ENCODE measurements around the gene TAF11L2. TPM values are rescaled to one million over a fixed set of nuclear protein-coding genes. Genes with fewer than 3 reads are reported as not detected.
"Not testable (repeated sequence)": the region's sequence is repeated elsewhere in the genome, so short reads cannot be mapped to it uniquely, and the experiment has no call there.

The TAF11L2 gene
- total and polyA plus RNA-seq, 2 experiments from 2014 or later: not detected

DNA sequence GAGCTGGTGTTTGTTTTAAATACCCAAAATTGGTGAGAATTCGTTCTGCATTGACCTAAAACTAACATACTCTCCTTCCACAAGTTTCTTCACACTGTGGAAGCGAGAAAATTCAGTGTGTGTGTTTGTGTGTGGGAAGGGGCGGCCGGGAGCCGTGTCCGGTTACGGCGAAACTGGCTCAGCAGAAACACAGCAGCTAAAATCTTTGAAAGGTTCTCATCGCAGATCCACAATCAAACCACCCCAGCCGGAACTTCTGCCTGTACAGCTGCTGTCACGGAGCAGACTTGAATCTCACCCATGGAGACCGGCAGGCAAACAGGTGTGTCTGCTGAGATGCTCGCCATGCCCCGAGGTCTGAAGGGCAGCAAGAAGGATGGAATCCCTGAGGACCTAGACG, 26.9 kb downstream of the TAF11L2 start, which contains the start of gene TAF11L5:
TSS of gene TAF11L5 (plus strand) at position 301 of the 400 bp plus-strand sequence.
- not testable (repeated sequence) for H3K36me3 ChIP-seq (ENCODE audit: low read depth); H4K20me1 ChIP-seq (ENCODE audit: insufficient read depth)

GRCh38 chr5:17526504-17526903, 28.5 kb downstream of the TAF11L2 start:
- H3K4me2 ChIP-seq (ENCODE audit: unreplicated experiment); H3F3A ChIP-seq (ENCODE audit: insufficient read depth); H3K9me3 ChIP-seq (ENCODE audit: low read depth); H3K4me1 ChIP-seq (ENCODE audit: insufficient read depth); H3K36me3 ChIP-seq (ENCODE audit: low read depth); H3K9ac ChIP-seq; H2AFZ ChIP-seq; H3K27ac ChIP-seq; H4K20me1 ChIP-seq (ENCODE audit: insufficient read depth); H3K79me2 ChIP-seq (ENCODE audit: insufficient read depth); H3K27me3 ChIP-seq (replicated peaks; ENCODE audit: insufficient read depth); H3K4me3 ChIP-seq; H3K9me2 ChIP-seq (ENCODE audit: insufficient read depth); in situ Hi-C loops (cut with MboI); DNase-seq: not testable (repeated sequence)
- WGBS, 2 experiments (ENCODE audit: low coverage in 1 of 2, low lambda C conversion rate in 2 of 2, missing lambda C conversion rate in 2 of 2): 64 to 66% methylated on average over 13 of the region's 17 CpGs

More for the DNA sequence above, 26.9 kb downstream of the TAF11L2 start, which contains the start of gene TAF11L5:
- in situ Hi-C loops (cut with MboI); H3K4me1 ChIP-seq (ENCODE audit: insufficient read depth); H3K4me2 ChIP-seq (ENCODE audit: unreplicated experiment); H2AFZ ChIP-seq; H3K9me3 ChIP-seq (ENCODE audit: low read depth); H3K27me3 ChIP-seq (replicated peaks; ENCODE audit: insufficient read depth); DNase-seq; H3K79me2 ChIP-seq (ENCODE audit: insufficient read depth); H3K4me3 ChIP-seq; H3K9me2 ChIP-seq (ENCODE audit: insufficient read depth); H3F3A ChIP-seq (ENCODE audit: insufficient read depth); H3K9ac ChIP-seq; H3K27ac ChIP-seq: not testable (repeated sequence)
- whole genome bisulfite sequencing, 2 experiments (ENCODE audit: low coverage in 1 of 2, low lambda C conversion rate in 2 of 2, missing lambda C conversion rate in 2 of 2): no CpG with 5 or more reads among the region's 15 CpGs

- H3F3A ChIP-seq (ENCODE audit: insufficient read depth); H3K9me2 ChIP-seq (ENCODE audit: insufficient read depth); DNase-seq; H3K36me3 ChIP-seq (ENCODE audit: low read depth); H3K4me2 ChIP-seq (ENCODE audit: unreplicated experiment); H2AFZ ChIP-seq; in situ Hi-C loops (cut with MboI); H4K20me1 ChIP-seq (ENCODE audit: insufficient read depth); H3K79me2 ChIP-seq (ENCODE audit: insufficient read depth); H3K27ac ChIP-seq; H3K27me3 ChIP-seq (replicated peaks; ENCODE audit: insufficient read depth); H3K4me1 ChIP-seq (ENCODE audit: insufficient read depth); H3K9me3 ChIP-seq (ENCODE audit: low read depth); H3K9ac ChIP-seq; H3K4me3 ChIP-seq: not testable (repeated sequence)
- WGBS, 2 experiments (ENCODE audit: low coverage in 1 of 2, low lambda C conversion rate in 2 of 2, missing lambda C conversion rate in 2 of 2): no CpG with 5 or more reads among the region's 15 CpGs
These were observed 30.3 kb downstream of the TAF11L2 start, which contains the start of gene TAF11L6 for GRCh38 chr5:17528369-17528768. TSS of gene TAF11L6 (plus strand) at chr5:17528669.

Small RNA genes within 50 kb of the gene (small RNA-seq; reads per million reads assigned to genes)
- not detected for gene AC106774.3 (ENCODE audit: low read depth, low replicate concordance)

Other genes with a start within 250 kb of the TAF11L2 start
- gene TAF11L3, start 20.1 kb downstream of the TAF11L2 start, total RNA-seq (2014; rRNA removed; shearing (Covaris generic)): not detected in 2 replicates
- not detected in 2 replicates for gene TAF11L3, start 20.1 kb downstream of the TAF11L2 start, polyA plus RNA-seq (2016; fragmentation: Nextera tagmentation; extraction: Ambion mirVana)
- gene TAF11L4, start 23.6 kb downstream of the TAF11L2 start, total RNA-seq (2014; rRNA removed; shearing (Covaris generic)): not detected in 2 replicates
- gene TAF11L4, start 23.6 kb downstream of the TAF11L2 start, polyA plus RNA-seq (2016; fragmentation: Nextera tagmentation; extraction: Ambion mirVana): not detected in 2 replicates
- not detected in 2 replicates for gene TAF11L5, start 27.0 kb downstream of the TAF11L2 start, total RNA-seq (2014; rRNA removed; shearing (Covaris generic))
- gene TAF11L5, start 27.0 kb downstream of the TAF11L2 start, polyA plus RNA-seq (2016; fragmentation: Nextera tagmentation; extraction: Ambion mirVana): not detected in 2 replicates
- not detected in 2 replicates for gene TAF11L6, start 30.4 kb downstream of the TAF11L2 start, total RNA-seq (2014; rRNA removed; shearing (Covaris generic))
- gene TAF11L6, start 30.4 kb downstream of the TAF11L2 start, polyA plus RNA-seq (2016; fragmentation: Nextera tagmentation; extraction: Ambion mirVana): not detected in 2 replicates
- not detected in 2 replicates for gene TAF11L7, start 87.5 kb downstream of the TAF11L2 start, total RNA-seq (2014; rRNA removed; shearing (Covaris generic))
- gene TAF11L7, start 87.5 kb downstream of the TAF11L2 start, polyA plus RNA-seq (2016; fragmentation: Nextera tagmentation; extraction: Ambion mirVana): not detected in 2 replicates
- gene TAF11L8, start 92.7 kb downstream of the TAF11L2 start, total RNA-seq (2014; rRNA removed; shearing (Covaris generic)): not detected in 2 replicates
- not detected in 2 replicates for gene TAF11L8, start 92.7 kb downstream of the TAF11L2 start, polyA plus RNA-seq (2016; fragmentation: Nextera tagmentation; extraction: Ambion mirVana)
- not detected in 2 replicates for gene TAF11L9, start 96.2 kb downstream of the TAF11L2 start, total RNA-seq (2014; rRNA removed; shearing (Covaris generic))
- not detected in 2 replicates for gene TAF11L9, start 96.2 kb downstream of the TAF11L2 start, polyA plus RNA-seq (2016; fragmentation: Nextera tagmentation; extraction: Ambion mirVana)
- not detected in 2 replicates for gene TAF11L10, start 99.6 kb downstream of the TAF11L2 start, total RNA-seq (2014; rRNA removed; shearing (Covaris generic))
- gene TAF11L10, start 99.6 kb downstream of the TAF11L2 start, polyA plus RNA-seq (2016; fragmentation: Nextera tagmentation; extraction: Ambion mirVana): not detected in 2 replicates
- gene TAF11L11, start 106.0 kb downstream of the TAF11L2 start, total RNA-seq (2014; rRNA removed; shearing (Covaris generic)): not detected in 2 replicates
- gene TAF11L11, start 106.0 kb downstream of the TAF11L2 start, polyA plus RNA-seq (2016; fragmentation: Nextera tagmentation; extraction: Ambion mirVana): not detected in 2 replicates
- gene TAF11L12, start 112.2 kb downstream of the TAF11L2 start, total RNA-seq (2014; rRNA removed; shearing (Covaris generic)): not detected in 2 replicates
- not detected in 2 replicates for gene TAF11L12, start 112.2 kb downstream of the TAF11L2 start, polyA plus RNA-seq (2016; fragmentation: Nextera tagmentation; extraction: Ambion mirVana)
- not detected in 2 replicates for gene TAF11L13, start 133.9 kb downstream of the TAF11L2 start, total RNA-seq (2014; rRNA removed; shearing (Covaris generic))
- gene TAF11L13, start 133.9 kb downstream of the TAF11L2 start, polyA plus RNA-seq (2016; fragmentation: Nextera tagmentation; extraction: Ambion mirVana): not detected in 2 replicates
- not detected in 2 replicates for gene TAF11L14, start 136.2 kb downstream of the TAF11L2 start, total RNA-seq (2014; rRNA removed; shearing (Covaris generic))
- not detected in 2 replicates for gene TAF11L14, start 136.2 kb downstream of the TAF11L2 start, polyA plus RNA-seq (2016; fragmentation: Nextera tagmentation; extraction: Ambion mirVana)